Measurements from ENCODE around the gene ROPN1L.
"Not testable (repeated sequence)": the region's sequence is repeated elsewhere in the genome, so short reads cannot be mapped to it uniquely, and the experiment has no call there.

ROPN1L gene

GRCh38 chr5:10493884-10494283 lies 52.2 kb downstream of the ROPN1L start:
- no peak for TF ChIP-seq CTCF (conservative IDR thresholded peaks at IDR 0.05; ENCODE audit: low read depth, low read length)
- DNase-seq (ENCODE audit: low read depth), result no peak
- no peak overlapping the region for H3K4me3 ChIP-seq (ENCODE audit: low read length)

- DNase-seq (ENCODE audit: low read depth); H3K4me3 ChIP-seq (ENCODE audit: low read length): not testable (repeated sequence)
Observed at GRCh38 chr5:10494497-10494896, 52.8 kb downstream of the ROPN1L start.

GRCh38 chr5:10497554-10497953 lies 55.9 kb downstream of the ROPN1L start:
- no peak for TF ChIP-seq CTCF (conservative IDR thresholded peaks at IDR 0.05; ENCODE audit: low read depth, low read length)
- DNase-seq (ENCODE audit: low read depth), result no peak
- H3K4me3 ChIP-seq (ENCODE audit: low read length), result no peak overlapping the region

- DNase-seq (ENCODE audit: low read depth), result no peak
- no peak overlapping the region for H3K4me3 ChIP-seq (ENCODE audit: low read length)
- TF ChIP-seq CTCF (conservative IDR thresholded peaks at IDR 0.05; ENCODE audit: low read depth, low read length), result peak; percentile 2
Observed at GRCh38 chr5:10498350-10498749, 56.7 kb downstream of the ROPN1L start.

- DNase-seq (ENCODE audit: low read depth), result no peak
- no peak overlapping the region for H3K4me3 ChIP-seq (ENCODE audit: low read length)
- TF ChIP-seq CTCF (conservative IDR thresholded peaks at IDR 0.05; ENCODE audit: low read depth, low read length), result no peak
Observed at GRCh38 chr5:10499066-10499465, 57.4 kb downstream of the ROPN1L start.

- no peak for DNase-seq (ENCODE audit: low read depth)
- TF ChIP-seq CTCF (conservative IDR thresholded peaks at IDR 0.05; ENCODE audit: low read depth, low read length), result no peak
- H3K4me3 ChIP-seq (ENCODE audit: low read length), result no peak overlapping the region
Observed at GRCh38 chr5:10499776-10500175, 58.1 kb downstream of the ROPN1L start.

- H3K4me3 ChIP-seq (ENCODE audit: low read length), result no peak overlapping the region
- TF ChIP-seq CTCF (conservative IDR thresholded peaks at IDR 0.05; ENCODE audit: low read depth, low read length), result no peak
- DNase-seq (ENCODE audit: low read depth), result no peak
Observed at GRCh38 chr5:10500669-10501068, 59.0 kb downstream of the ROPN1L start.

GRCh38 chr5:10501554-10502075 lies 59.9 kb downstream of the ROPN1L start:
- DNase-seq (ENCODE audit: low read depth), result no peak
- TF ChIP-seq CTCF (conservative IDR thresholded peaks at IDR 0.05; ENCODE audit: low read depth, low read length), result no peak
- H3K4me3 ChIP-seq (ENCODE audit: low read length), result no peak overlapping the region
